GM21723 (cell line): ENCODE measurements around the gene GTF2H4.
"Not testable (repeated sequence)": the region's sequence is repeated elsewhere in the genome, so short reads cannot be mapped to it uniquely, and the experiment has no call there.

Source experiments
- ATAC-seq: cut with Tn5 transposase; IDR thresholded peaks from one replicate; pipeline ENCODE4 v1.9.1; 2021; ENCODE audit warnings: mild to moderate bottlenecking, moderate library complexity; ENCODE audit not compliant: unreplicated experiment

GTF2H4 gene

DNA sequence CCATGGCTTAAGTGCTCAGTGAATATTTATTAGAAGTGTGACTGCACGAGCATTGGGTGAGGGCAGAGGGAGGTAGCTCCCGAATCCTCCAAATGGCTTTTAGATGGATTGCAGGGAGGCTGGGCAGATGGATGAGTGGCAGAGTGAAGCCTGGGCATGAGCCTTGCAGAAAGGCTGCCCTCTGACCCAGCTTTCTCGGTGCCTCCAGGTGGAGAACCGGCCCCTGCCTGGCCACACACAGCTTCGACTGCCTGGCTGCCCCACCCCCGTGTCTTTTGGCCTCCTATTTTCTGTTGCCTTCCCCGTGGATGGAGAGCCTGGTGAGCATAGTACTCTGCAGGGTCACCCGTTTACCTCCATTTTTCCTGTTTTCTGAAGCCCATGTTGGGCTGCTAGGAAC lies 9.5 kb downstream of the GTF2H4 start:
- no peak for ATAC-seq

GRCh38 chr6:30918670-30919069 lies 10.7 kb downstream of the GTF2H4 start:
- no peak for ATAC-seq

DNA sequence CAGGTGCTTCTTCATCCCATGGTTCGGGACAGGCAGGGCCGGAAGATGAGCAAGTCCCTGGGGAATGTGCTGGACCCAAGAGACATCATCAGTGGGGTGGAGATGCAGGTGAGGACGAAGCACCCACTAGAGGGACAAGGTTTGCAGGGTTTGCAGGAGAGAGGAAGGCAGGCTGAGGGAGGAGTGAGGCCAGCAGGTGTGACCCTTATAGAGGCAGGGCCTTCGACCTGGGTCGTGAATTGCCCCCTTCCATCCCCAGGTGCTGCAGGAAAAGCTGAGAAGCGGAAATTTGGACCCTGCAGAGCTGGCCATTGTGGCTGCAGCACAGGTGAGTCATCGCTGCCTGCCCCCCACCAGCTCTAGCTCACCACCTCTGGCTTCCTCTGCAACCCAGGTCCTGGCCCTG lies 14.4 kb downstream of the GTF2H4 start:
- no peak for ATAC-seq

DNA sequence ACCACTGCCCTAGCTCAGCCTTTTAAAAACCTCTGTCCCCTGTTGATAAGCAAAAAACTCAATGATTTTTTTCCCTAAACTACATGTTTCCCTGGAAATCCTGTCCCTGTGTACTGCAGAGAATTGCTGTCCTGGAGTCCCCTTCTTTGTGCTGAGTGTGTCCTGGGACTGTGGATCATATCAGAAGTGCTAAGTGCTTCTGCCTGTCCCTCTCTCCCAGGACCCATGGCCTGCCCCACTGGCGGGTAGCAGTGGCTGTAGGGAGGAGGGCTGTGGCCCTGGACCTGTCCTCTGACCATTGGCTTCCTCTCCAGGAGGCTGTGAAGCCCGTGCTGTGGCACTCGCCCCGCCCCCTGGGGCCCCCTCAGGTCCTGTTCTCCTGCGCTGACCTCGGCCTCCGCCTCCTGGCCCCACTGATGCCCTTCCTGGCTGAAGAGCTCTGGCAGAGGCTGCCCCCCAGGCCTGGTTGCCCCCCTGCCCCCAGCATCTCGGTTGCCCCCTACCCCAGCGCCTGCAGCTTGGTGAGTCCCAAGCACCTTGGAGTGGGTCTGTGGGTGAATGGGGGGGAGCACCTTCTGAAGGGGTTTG lies 16.1 kb downstream of the GTF2H4 start:
- not testable (repeated sequence) for ATAC-seq

GRCh38 chr6:30926644-30927043 lies 18.6 kb downstream of the GTF2H4 start:
- ATAC-seq: no peak

DNA sequence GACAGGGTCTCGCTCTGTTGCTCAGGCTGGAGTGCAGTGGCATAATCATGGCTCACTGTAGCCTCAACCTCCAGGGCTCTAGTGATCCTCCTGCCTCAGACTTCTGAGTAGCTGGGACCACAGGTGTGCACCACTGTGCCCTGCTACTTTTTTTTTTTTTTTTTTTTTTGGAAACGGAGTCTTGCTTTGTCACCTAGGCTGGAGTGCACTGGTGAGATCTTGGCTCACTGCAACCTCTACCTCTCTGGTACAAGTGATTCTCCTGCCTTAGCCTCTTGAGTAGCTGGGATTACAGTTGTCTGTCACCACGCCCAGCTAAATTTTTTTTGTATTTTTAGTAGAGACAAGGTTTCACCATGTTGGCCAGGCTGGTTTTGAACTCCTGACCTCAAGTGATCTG lies 19.1 kb downstream of the GTF2H4 start:
- not testable (repeated sequence) for ATAC-seq

DNA sequence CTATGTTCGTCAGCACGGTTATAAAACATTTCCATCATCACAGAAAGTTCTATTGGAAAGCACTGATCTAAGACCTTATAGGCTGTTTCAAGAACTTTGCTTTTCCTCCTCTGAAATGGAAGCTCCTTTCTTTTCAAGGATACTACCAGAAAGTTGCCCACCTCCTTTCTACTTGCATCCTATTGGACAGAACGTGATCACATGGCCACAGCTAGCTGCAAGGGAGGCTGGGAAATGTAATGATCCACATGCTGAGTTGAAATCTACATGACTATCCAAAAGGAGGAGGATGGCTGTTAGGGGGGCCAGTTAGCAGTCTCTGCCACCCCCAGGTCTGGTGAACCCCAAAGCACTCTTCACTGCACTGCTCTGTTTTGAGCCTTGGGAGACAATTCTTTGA lies 20.7 kb downstream of the GTF2H4 start:
- ATAC-seq: no peak

- ATAC-seq: no peak
These were observed 22.5 kb downstream of the GTF2H4 start for GRCh38 chr6:30930506-30930905.

GRCh38 chr6:30931272-30931671 lies 23.3 kb downstream of the GTF2H4 start:
- ATAC-seq: no peak

DNA sequence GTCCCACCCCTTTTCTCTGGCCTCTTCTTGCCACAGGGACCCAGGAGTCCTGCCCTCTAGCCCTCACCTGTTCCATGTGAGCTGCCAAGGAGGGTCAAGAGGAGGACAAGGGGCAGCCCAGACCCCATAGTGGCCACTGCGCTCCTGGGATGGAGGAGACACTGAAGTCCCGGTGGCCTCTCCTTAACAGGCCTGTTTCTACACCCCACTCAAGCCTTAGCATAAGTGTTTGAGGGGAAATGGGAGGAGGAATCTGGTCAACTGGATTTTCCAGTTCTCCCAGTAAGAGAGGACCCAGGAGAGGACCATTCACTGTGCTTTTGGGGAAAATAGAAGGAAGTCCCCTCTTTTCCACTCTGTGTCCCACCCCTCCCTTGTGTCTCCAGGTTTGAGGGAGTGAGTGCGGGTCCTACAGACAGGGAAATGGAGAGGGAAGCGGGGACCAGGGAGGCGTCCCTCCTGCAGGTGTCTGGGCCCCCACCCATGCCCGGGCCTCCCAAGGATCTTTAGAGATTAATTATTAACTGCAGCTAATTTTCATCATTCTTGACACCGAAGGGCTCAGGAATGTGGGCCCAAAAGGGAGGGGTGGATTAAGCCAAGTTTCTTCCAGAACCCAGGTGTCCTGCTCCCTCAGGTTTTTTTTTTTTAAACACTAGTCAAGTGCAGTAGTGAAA lies 24.1 kb downstream of the GTF2H4 start, which contains the start of gene SFTA2:
TSS of gene SFTA2 (minus strand) at position 202 of the 677 bp plus-strand sequence. CDS start at position 128, 74 bp downstream.
- no peak for ATAC-seq

DNA sequence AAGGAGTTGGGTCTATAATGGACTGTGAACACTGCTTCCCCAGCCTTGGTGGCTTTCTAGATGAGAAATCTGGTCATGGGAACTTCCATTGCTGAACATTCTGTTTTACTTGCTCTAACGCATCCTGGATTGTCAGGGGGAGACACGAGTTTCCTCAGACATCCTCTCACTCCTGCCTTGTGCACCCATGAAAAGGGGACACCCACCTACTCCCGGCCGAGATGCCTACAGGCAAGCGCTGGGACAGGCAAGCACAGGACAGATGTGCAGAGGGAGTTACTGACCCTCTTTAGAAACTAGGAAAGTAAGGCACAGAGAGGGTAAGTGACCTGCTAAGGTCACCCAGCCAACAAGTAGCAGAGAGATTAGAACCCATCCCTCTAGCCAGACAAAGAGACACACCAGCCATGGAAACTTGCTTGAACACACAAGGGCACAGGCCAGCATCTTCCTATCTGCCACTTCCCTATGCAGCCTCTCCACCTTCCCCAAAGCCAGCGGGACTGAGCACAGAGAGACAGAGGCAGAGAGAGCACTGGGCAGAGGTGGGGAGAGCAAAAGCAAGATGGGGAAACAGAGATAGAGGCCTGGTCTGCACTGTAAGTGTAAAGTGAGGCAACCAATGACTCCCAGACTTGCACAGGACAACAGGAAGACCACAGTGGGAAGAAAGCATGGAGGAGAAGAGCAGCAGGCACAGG lies 24.8 kb downstream of the GTF2H4 start:
- no peak for ATAC-seq

GRCh38 chr6:30935018-30935417 lies 27.0 kb downstream of the GTF2H4 start:
- no peak for ATAC-seq

- ATAC-seq: no peak
These were observed 29.3 kb downstream of the GTF2H4 start for GRCh38 chr6:30937265-30937664.

DNA sequence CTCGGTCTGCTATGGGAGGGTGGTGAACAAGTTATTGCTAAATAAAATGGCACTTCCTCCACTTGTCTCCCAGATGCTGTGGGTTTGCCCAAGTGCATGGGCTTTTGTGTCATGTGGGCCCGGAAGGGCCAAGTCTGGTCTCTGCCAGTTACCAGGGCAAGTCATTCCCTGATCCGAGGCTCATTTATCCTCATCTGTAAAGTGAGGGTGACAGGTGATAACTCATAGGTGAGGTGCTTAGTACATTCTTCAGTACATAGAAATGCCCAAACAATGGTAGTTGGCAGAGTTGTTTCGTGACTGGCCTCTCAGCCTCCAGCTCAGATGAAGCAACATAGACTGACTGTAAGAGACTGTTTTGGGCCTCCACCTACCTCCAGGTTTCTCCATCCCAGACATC lies 30.7 kb downstream of the GTF2H4 start:
- ATAC-seq: no peak

DNA sequence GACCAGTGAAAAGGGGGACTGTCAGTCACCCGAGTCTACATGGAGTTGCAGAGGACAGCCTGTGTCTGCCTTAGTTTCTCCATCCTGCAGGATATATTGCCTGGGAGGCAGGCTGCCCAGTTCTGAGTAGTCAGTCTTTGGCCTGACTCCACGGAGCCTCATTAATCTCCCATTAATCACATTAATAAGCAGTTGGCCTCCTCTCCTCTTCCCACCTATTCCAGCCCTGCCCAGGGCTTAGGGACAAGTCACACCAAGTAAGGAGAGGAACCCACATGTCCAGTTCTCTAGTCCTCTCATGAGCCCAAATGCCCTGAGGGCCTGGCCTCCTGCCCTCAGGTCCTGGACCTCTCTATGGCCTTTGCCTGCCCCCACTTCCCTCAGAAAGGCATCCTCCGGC lies 31.5 kb downstream of the GTF2H4 start:
- ATAC-seq: no peak

DNA sequence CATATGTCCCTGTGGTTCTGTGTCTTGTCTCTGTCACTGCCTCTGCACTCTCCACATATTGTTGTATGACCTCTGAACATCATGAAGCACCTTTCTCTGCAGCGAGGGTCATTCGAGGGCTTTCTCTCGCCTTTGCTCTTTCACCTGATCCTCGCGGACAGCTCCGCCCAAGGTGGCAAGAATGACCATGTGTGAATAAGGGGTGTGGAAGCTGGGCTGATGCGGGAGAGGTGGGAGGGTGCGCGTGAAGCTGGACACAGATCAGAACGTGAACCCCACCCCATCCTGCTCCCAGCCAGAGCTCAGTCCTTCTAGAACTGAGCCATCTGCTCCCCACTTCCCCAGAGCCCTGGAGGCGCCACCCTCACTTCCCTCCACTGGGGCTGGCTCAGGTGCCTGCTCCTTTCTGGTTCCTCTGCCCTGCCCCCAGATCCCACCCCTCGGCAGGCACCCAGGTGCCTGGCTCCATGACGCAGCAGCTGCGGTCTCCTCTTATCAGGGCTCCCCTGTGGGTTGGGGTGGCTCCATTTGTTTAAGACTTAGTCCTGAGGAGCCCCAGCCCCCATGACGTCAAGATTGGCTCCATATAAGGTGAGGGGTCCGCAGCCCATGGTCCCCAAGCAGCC lies 32.5 kb downstream of the GTF2H4 start, which contains the start of gene MUCL3:
TSS of gene MUCL3 (plus strand) at position 613 of the 626 bp plus-strand sequence. CDS start 27 bp downstream, outside the sequence.
- ATAC-seq: no peak

DNA sequence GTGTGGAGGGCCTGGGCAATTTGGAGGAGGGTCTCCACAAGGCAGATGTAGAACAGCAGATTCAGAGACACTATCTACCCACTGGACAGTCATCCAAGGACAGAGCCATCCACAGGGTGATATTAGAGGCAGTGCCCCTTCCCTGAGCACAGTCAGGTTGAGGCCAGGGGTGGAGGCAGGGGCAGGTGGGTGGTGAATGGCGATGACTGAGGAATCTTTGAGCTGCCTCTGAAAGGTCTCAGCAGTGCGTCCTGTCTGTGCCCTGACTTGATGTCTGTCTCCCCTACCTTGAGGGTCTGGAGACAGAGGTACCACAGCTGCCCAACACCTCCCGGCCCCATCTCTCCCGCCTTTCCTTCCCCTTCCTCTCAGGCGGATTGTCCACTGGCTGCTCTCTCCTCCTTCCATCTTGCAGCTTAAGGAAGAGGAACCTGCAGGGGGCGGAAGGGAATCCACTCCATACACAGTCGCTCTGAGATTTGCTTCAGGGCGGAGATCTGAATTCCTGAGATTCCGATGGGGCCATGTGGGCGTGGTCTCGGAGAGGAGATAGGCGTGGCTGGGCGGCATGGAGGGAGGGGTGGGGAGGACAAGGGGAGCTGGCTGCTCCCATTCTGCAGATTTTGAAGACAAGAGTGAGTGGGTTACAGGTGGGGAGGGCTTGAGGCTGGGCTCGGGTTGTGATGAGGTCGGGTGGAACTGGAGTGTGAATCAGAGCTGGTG lies 34.5 kb downstream of the GTF2H4 start:
- ATAC-seq: no peak

DNA sequence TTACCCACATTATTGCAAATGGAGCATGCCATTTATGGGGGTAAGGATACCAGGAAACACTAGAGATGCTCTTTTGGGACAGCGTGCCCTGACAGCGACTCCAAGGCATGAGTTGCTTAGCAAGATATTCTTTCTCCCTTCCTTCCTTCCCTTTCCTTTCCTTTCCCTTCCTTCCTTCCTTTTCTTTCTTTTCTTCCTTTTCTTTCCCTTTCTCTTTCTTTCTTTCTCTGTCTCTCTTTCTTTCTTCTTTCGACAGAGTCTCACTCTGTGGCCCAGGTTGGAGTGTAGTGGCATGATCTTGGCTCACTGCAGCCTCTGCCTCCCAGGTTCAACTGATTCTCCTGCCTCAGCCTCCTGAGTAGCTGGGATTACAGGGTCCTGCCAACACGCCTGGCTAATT lies 36.0 kb downstream of the GTF2H4 start:
- no peak for ATAC-seq

DNA sequence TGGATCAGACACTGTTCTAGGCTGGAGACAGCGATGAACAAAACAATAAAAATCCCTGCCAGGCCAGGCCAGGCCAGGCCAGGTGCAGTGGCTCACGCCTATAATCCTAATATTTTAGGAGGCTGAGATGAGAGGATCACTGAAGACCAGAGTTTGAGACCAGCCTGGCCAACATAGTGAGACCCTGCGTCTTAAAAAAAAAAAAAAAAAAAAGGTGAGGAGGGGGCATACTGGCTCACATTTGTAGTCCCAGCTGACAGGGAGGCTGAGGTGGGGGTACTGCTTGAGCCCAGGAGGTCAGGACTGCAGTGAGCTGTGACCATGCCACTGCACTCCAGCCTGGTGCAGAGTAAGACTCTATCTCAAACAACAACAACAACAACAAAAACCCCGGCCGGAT lies 37.3 kb downstream of the GTF2H4 start:
- no peak for ATAC-seq

DNA sequence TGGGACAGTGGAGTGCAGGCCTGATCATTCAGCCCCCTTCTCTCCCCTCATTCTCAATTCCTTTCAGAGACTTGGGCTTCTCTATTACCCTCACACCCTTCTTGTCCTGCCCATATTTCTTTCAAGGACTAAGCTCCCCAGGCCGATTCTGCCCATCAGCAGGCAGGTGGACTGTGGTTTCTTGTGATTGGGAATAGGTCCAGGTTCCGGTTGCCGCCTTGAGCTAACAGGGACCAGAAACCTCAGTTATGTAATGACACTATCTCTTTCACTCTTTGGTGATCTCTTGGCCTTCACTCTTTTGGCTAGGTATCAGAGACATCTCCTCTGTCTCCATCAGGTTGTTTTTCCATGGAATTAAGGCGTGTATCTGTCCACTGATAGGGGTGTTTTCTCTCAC lies 39.2 kb downstream of the GTF2H4 start:
- no peak for ATAC-seq

- no peak for ATAC-seq
These were observed 40.8 kb downstream of the GTF2H4 start for GRCh38 chr6:30948811-30949210.
